ENCODE measurements around the gene ZNF565.
"Not testable (repeated sequence)": the region's sequence is repeated elsewhere in the genome, so short reads cannot be mapped to it uniquely, and the experiment has no call there.

Gene ZNF565

GRCh38 chr19:36214386-36215275, at the start of gene ZNF565, which contains the start of gene ZNF146:
ZNF565 (minus strand) TSS chr19:36214665; CDS start chr19:36201985, 12,680 bp downstream.
ZNF146 (plus strand) TSS chr19:36215106; CDS start chr19:36236441, 21,335 bp downstream.
- peak; percentile 99 for DNase-seq (ENCODE audit: low spot score)

- DNase-seq (ENCODE audit: low spot score) = no peak
These were observed 44.7 kb upstream of the ZNF565 start for GRCh38 chr19:36259211-36259610.

- no peak for DNase-seq (ENCODE audit: low spot score)
These were observed 43.8 kb upstream of the ZNF565 start for GRCh38 chr19:36258028-36258875.

- DNase-seq (ENCODE audit: low spot score) = no peak
These were observed 43.0 kb upstream of the ZNF565 start for GRCh38 chr19:36257520-36257876.

- DNase-seq (ENCODE audit: low spot score) = no peak
These were observed 42.5 kb upstream of the ZNF565 start for GRCh38 chr19:36256853-36257519.

- no peak for DNase-seq (ENCODE audit: low spot score)
These were observed 41.6 kb upstream of the ZNF565 start for GRCh38 chr19:36256064-36256463.

GRCh38 chr19:36255316-36255715, 40.9 kb upstream of the ZNF565 start:
- no peak for DNase-seq (ENCODE audit: low spot score)

GRCh38 chr19:36254848-36255247, 40.4 kb upstream of the ZNF565 start:
- DNase-seq (ENCODE audit: low spot score) = no peak

- no peak for DNase-seq (ENCODE audit: low spot score)
These were observed 37.6 kb upstream of the ZNF565 start for GRCh38 chr19:36252047-36252446.

- DNase-seq (ENCODE audit: low spot score) = no peak
These were observed 31.6 kb upstream of the ZNF565 start for GRCh38 chr19:36246006-36246481.

- DNase-seq (ENCODE audit: low spot score) = peak; percentile 81
These were observed 30.9 kb upstream of the ZNF565 start for GRCh38 chr19:36245210-36246005.

GRCh38 chr19:36244066-36244465, 29.6 kb upstream of the ZNF565 start:
- DNase-seq (ENCODE audit: low spot score) = no peak

- no peak for DNase-seq (ENCODE audit: low spot score)
These were observed 22.5 kb upstream of the ZNF565 start for GRCh38 chr19:36236946-36237310.

GRCh38 chr19:36236304-36236945, 22.0 kb upstream of the ZNF565 start:
- no peak for DNase-seq (ENCODE audit: low spot score)

- DNase-seq (ENCODE audit: low spot score) = not testable (repeated sequence)
These were observed 19.2 kb upstream of the ZNF565 start for GRCh38 chr19:36233626-36234025.

GRCh38 chr19:36225219-36225892, 10.9 kb upstream of the ZNF565 start:
- DNase-seq (ENCODE audit: low spot score) = no peak

- DNase-seq (ENCODE audit: low spot score) = no peak
These were observed 8.0 kb upstream of the ZNF565 start for GRCh38 chr19:36222503-36222902.

- DNase-seq (ENCODE audit: low spot score) = no peak
These were observed 7.0 kb upstream of the ZNF565 start for GRCh38 chr19:36221474-36221873.

GRCh38 chr19:36215276-36216123, 1.0 kb upstream of the ZNF565 start:
- no peak for DNase-seq (ENCODE audit: low spot score)

All from ecto neural progenitor cell (in vitro differentiated cells).